Loucy (cell line): ENCODE data around the gene CASP1.
"Not testable (repeated sequence)": the region's sequence is repeated elsewhere in the genome, so short reads cannot be mapped to it uniquely, and the experiment has no call there.

ENCODE experiments used
- H2AFZ ChIP-seq: fragments of 200-600 bp; sonication (generic); 2 replicates; pipeline ENCODE4 v1.6.0; 2016; ENCODE audit warnings: antibody characterized with exemption, mild to moderate bottlenecking, low read length, moderate library complexity
- H3F3A ChIP-seq: fragments of 200-600 bp; 2 replicates; pipeline ENCODE4 v1.6.0; 2016; ENCODE audit warnings: antibody characterized with exemption, low read depth, mild to moderate bottlenecking
- H3K27me3 ChIP-seq: fragments of 200-600 bp; sonication (generic); 2 replicates; pipeline ENCODE4 v1.6.1; 2014; ENCODE audit warnings: low read length, mild to moderate bottlenecking; ENCODE audit not compliant: insufficient read depth, poor library complexity, severe bottlenecking
- H3K36me3 ChIP-seq: fragments of 200-600 bp; sonication (generic); 2 replicates; pipeline ENCODE4 v1.6.1; 2016; ENCODE audit warnings: low read length; ENCODE audit not compliant: insufficient read depth
- H3K4me1 ChIP-seq: fragments of 200-600 bp; sonication (generic); 2 replicates; pipeline ENCODE4 v1.5.1; 2014; ENCODE audit warnings: low read length, mild to moderate bottlenecking; ENCODE audit not compliant: insufficient read depth, poor library complexity, severe bottlenecking
- H3K4me2 ChIP-seq: fragments of 200-600 bp; sonication (generic); 2 replicates; pipeline ENCODE4 v1.6.0; 2014; ENCODE audit warnings: antibody characterized with exemption, low read length, low read depth, mild to moderate bottlenecking; ENCODE audit not compliant: poor library complexity, severe bottlenecking
- H3K4me3 ChIP-seq: fragments of 200-600 bp; sonication (generic); 2 replicates; pipeline ENCODE4 v1.5.1; 2014; ENCODE audit warnings: low read length, mild to moderate bottlenecking, mixed read lengths; ENCODE audit not compliant: poor library complexity, severe bottlenecking
- H3K79me2 ChIP-seq: fragments of 200-600 bp; sonication (generic); 2 replicates; pipeline ENCODE4 v1.6.1; 2014; ENCODE audit warnings: low read length; ENCODE audit not compliant: insufficient read depth
- H3K9ac ChIP-seq: fragments of 200-600 bp; sonication (generic); 2 replicates; pipeline ENCODE4 v1.6.0; 2014; ENCODE audit warnings: mild to moderate bottlenecking, low read depth, low read length, moderate library complexity; ENCODE audit not compliant: poor library complexity, severe bottlenecking
- H3K9me2 ChIP-seq: fragments of 200-600 bp; sonication (generic); replicated peaks from 2 replicates; pipeline ENCODE4 v1.6.1; 2016; ENCODE audit warnings: low read depth, low read length, mixed read lengths
- H3K9me3 ChIP-seq: fragments of 200-600 bp; sonication (generic); 2 replicates; pipeline ENCODE4 v1.6.1; 2014; ENCODE audit warnings: mild to moderate bottlenecking, antibody characterized with exemption, low read length, low read depth; ENCODE audit not compliant: insufficient read depth
- H4K20me1 ChIP-seq: fragments of 200-600 bp; sonication (generic); 2 replicates; pipeline ENCODE4 v1.6.0; 2014; ENCODE audit warnings: antibody characterized with exemption, low read length, mild to moderate bottlenecking; ENCODE audit not compliant: insufficient read depth, poor library complexity, severe bottlenecking
- CTCF ChIP-seq: fragments of 200-600 bp; sonication (generic); conservative IDR thresholded peaks from 2 replicates; pipeline ENCODE4 v1.5.1; 2014; ENCODE audit warnings: mild to moderate bottlenecking, antibody characterized with exemption, low read length
- EZH2phosphoT487 ChIP-seq: fragments of 200-600 bp; IDR thresholded peaks from 2 replicates; pipeline ENCODE4 v1.6.1; 2018; ENCODE audit warnings: antibody characterized with exemption, mild to moderate bottlenecking, moderate library complexity, borderline replicate concordance

CASP1 gene

GRCh38 chr11:105042178-105042577 lies 7.2 kb upstream of the CASP1 start:
- Histone ChIP-seq H2AFZ (no peak overlapping the region), H4K20me1 (no peaks in the 10 kb centered on the region), H3K4me1 (peaks cover 31% of the 10 kb centered on the region), H3K9ac (no peak overlapping the region), H3K4me2 (peak overlapping the region; percentile 90), H3K27me3 (no peaks in the 10 kb centered on the region), H3K9me3 (no peaks in the 10 kb centered on the region), H3K9me2 (no peaks in the 10 kb centered on the region), H3K4me3 (peak overlapping the region; percentile 78), H3F3A (no peaks in the 10 kb centered on the region), H3K36me3 (no peaks in the 10 kb centered on the region), H3K79me2 (no peaks in the 10 kb centered on the region; the same call in 1 of the 2 replicates)
- TF ChIP-seq CTCF (no peak), EZH2phosphoT487 (no peak)

GRCh38 chr11:105040703-105041102 lies 5.8 kb upstream of the CASP1 start:
- TF ChIP-seq EZH2phosphoT487 (no peak), CTCF (no peak)
- Histone ChIP-seq H3K4me2 (no peak overlapping the region), H3K79me2 (no peaks in the 10 kb centered on the region; the same call in 1 of the 2 replicates), H3K4me3 (no peak overlapping the region), H4K20me1 (no peaks in the 10 kb centered on the region), H3K4me1 (peaks cover 29% of the 10 kb centered on the region), H3K36me3 (no peaks in the 10 kb centered on the region), H3K27me3 (no peaks in the 10 kb centered on the region), H3K9me3 (no peaks in the 10 kb centered on the region), H2AFZ (no peak overlapping the region), H3K9ac (no peak overlapping the region), H3F3A (no peaks in the 10 kb centered on the region), H3K9me2 (no peaks in the 10 kb centered on the region)

GRCh38 chr11:105034388-105034787 lies 556 bp downstream of the CASP1 start:
- not testable (repeated sequence) for H3K9me2 ChIP-seq, H4K20me1 ChIP-seq, H3F3A ChIP-seq, H3K27me3 ChIP-seq, H3K9me3 ChIP-seq, H3K36me3 ChIP-seq, H3K79me2 ChIP-seq
- Histone ChIP-seq H3K4me2 (peak overlapping the region; percentile 61), H3K4me1 (peaks cover 19% of the 10 kb centered on the region), H3K4me3 (peak overlapping the region; percentile 52), H3K9ac (peak overlapping the region; percentile 53), H2AFZ (peak overlapping the region; percentile 64)

- Histone ChIP-seq H2AFZ (no peak overlapping the region), H3K9ac (no peak overlapping the region), H3K9me2 (no peaks in the 10 kb centered on the region), H3K4me1 (peaks cover 19% of the 10 kb centered on the region), H3K4me3 (no peak overlapping the region), H3F3A (no peaks in the 10 kb centered on the region), H3K27me3 (no peaks in the 10 kb centered on the region), H3K4me2 (peak overlapping the region; percentile 61), H4K20me1 (no peaks in the 10 kb centered on the region), H3K36me3 (no peaks in the 10 kb centered on the region), H3K79me2 (no peaks in the 10 kb centered on the region), H3K9me3 (no peaks in the 10 kb centered on the region)
- no peak for TF ChIP-seq CTCF
- no peak for TF ChIP-seq EZH2phosphoT487
Measured at GRCh38 chr11:105033781-105034180, 1.2 kb downstream of the CASP1 start.
